ENCODE results near the gene EMP2.
A peak's percentile ranks its signal among the peaks of the same experiment; 100 is the strongest.
"Not testable (repeated sequence)": the region's sequence is repeated elsewhere in the genome, so short reads cannot be mapped to it uniquely, and the experiment has no call there.

Gene EMP2
- 0.98 to 3.5 (median 2.0) reads per million in 18 experiments for total RNA-seq

GRCh38 chr16:10579965-10580882 is at the start of gene EMP2:
TSS of gene EMP2 (minus strand) at chr16:10580598. CDS start at chr16:10547617, 32,981 bp downstream.
- DNase-seq = peak in 1 of 2 donors; percentile 11

GRCh38 chr16:10629592-10629963 is 49.2 kb upstream of the EMP2 start:
- DNase-seq = no peak

DNA sequence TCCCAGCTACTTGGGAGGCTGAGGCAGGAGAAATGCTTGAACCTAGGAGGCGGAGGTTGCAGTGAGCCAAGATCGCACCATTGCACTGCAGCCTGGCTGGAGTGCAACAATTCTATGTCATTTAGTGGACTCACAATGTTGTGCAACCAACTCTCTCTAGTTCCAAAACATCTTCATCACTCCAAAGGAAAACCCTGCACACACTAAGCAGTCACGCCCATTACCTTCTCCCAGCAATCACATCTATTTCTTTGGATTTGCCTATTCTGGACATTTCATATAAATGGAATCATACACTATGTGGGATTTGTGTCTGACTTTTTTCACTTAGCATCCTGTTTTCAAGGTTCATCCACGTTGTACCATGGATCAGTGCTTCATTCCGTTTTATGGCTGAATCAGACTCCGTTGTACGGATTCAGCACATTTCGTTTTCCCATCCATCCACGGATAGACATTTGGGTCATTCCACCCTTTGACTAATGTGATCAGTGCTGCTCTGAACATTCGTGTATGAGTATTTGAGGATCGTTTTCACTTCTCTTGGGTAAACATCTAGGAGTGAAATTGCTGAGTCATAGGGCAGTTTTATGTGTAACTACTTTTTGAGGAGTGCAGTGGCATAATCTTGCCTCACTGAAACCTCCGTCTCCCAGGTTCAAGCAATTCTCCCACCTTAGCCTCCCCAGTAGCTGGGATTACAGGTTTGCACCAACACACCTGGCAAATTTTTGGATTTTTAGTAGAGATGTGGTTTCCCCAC is 45.4 kb upstream of the EMP2 start:
- DNase-seq = peak; percentile 26 to 34

GRCh38 chr16:10624527-10624926 is 44.1 kb upstream of the EMP2 start:
- no peak for DNase-seq

GRCh38 chr16:10623059-10623458 is 42.7 kb upstream of the EMP2 start:
- no peak for DNase-seq

DNA sequence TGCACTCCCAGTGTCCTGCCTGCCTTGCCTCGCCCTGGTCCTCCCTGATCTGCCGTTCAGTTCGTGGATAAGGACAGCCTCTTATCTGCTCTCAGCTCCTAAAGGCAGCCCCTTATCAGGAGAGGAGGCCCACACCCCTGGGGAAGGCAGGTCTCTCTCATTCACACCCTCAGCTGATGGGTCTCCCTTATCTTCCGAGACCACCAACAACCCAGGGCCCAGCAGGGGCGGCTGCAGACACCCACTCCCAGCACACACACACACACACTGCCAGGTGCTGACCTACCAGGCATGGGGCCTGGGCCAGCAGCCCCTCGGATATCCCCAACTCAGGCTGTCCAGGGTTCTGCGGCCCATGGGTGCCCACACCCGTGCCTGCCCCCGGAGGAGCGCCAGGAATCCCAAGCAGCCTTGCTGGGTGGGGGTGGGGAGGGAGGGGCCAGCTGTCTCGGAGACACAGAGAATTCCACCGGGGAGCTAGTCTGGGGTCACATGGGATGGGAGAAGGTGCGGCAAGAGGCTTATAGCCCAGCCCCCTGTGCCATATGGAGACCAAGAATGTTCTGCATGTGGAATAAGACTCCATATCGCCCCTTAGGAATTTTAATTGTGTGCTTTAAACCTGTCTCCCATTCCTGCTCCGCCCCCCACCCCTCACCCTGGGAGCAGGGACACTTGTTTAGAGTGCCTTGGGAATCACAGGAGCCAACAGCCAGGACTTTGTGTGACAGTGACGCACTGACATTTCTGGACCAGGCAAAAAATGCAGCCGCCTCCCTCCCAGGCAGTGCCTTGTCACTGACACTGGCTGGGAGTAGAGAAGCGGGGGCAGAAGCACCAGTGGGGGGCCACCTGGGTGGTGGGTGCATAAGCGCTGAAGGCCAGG is 41.9 kb upstream of the EMP2 start:
- DNase-seq = no peak

GRCh38 chr16:10621216-10621949 is 41.0 kb upstream of the EMP2 start:
- not testable (repeated sequence) for DNase-seq

GRCh38 chr16:10620120-10620519 is 39.7 kb upstream of the EMP2 start:
- DNase-seq = no peak

DNA sequence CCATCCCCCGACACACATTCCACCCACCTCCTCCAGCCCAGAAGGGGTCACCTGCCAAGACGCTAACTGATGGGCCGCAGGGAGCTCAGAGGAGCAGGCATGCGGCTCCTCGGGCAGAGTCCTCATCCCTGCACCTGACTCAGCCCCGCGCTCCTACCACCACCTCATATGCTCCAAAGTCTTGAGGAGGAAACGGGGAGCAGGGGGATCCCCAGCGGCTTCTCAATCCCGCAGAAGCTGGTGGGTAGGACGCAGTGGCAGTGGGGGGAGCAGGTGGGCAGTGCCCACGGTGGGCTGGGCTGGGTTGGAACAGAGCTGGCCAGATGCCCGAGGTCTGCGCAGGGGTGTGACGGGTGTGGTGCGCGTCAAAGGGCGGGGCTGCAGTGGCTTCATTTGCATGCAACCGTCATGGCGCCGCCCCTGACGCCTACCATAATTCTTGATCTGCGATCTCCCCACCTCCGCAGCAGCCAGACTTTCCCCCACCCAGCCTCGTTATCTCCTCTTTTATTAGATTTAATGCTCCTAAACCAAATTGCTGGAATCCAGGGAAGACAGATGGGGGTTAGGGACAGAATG is 39.0 kb upstream of the EMP2 start:
- DNase-seq = peak in 1 of 2 donors; percentile 46

DNA sequence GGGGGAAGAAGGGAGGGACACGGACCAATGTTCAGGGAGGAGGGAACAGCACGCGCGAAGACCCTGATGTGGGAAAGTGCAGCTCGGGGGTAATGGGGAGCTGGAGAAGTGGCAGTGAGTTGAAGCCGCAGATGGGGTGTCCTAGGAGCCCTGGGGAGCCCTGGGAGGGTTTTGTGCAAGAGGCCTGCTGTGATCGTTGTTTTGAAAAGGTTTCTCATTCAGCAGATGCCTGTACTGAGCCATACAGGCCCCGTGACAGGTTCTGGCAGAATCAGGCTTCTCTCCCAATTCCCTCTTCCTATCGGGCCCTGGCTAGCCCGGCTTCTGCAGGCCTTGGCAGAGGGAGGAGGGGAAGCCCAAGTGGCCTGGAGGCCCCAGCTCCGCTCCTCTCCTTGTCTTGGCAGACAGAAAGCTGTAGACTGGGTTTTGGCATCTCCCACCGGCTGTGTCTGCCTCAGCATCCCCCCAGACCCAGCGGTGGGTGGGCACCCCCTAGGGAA is 38.4 kb upstream of the EMP2 start:
- no peak for DNase-seq

DNA sequence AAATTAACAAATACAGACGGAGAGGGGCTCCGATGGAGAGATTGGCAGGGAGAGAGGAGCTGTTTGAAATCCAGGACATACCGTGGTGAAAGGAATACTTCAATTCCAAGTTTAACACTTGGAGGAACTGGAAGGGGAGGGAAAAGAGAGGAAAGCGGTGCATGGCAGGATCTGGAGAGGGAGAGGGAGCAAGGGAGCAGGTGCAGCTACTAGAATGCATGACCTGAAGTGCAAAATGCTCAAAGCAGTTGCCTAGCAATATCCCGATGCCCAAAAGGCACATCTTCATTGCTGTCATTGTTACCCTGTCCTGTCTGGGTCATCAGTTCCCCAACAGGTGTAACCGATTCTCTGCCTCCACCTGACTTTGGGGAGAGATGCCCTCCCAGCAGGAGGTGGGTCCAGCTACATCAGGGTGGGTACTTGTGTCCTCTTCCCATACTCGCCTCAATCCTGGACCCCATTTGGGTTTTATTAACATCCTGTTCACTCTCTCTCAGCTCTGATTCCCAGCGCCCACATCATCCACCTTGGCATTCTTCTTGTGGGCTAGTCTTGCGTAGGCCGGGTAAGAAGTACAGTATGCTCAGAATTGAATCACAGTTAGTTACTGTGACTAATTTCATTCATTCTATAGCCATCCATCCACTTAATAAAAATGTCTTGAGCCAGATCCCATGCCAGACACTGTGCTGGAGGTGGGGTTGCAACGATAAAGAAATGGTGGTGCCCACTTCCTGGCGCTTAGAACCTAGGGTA is 37.4 kb upstream of the EMP2 start:
- no peak for DNase-seq

- no peak for DNase-seq
Observed at GRCh38 chr16:10616756-10617640, 36.6 kb upstream of the EMP2 start.

DNA sequence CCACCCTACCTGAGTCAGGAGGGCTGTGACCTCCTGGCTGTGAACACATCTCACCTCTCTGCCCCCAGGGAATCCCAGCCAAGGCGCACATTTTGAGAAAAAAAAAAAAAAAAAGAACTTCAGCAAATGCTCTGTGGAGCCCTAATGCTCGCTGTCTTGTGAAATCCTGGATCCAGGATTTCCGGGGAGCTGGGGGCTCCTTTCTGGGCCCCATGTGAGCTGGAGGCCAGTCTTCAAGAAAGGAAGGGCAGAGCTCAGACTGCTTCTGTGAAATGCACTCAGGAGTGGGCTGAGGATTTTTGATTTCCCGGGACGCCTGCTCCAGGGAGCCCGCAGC is 36.0 kb upstream of the EMP2 start:
- DNase-seq = no peak

DNA sequence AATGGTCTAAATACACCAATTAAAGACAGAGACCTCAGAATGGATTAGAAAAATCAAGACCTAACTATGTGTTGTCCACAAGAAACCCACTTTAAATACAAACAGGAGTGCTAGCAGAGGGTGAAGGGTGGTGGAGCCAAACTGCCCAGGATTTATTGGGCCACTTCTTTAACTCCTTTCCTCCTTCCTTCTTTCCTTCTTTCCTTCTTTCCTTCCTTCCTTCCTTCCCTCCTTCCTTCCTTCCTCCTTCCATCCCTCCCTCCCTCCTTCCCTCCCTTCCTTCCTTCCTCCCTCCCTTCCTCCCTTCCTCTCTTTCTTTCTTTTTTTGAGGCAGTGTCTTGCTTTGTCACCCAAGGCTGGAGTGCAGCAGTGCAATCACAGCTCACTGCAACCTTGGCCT is 34.3 kb upstream of the EMP2 start:
- no peak for DNase-seq

DNA sequence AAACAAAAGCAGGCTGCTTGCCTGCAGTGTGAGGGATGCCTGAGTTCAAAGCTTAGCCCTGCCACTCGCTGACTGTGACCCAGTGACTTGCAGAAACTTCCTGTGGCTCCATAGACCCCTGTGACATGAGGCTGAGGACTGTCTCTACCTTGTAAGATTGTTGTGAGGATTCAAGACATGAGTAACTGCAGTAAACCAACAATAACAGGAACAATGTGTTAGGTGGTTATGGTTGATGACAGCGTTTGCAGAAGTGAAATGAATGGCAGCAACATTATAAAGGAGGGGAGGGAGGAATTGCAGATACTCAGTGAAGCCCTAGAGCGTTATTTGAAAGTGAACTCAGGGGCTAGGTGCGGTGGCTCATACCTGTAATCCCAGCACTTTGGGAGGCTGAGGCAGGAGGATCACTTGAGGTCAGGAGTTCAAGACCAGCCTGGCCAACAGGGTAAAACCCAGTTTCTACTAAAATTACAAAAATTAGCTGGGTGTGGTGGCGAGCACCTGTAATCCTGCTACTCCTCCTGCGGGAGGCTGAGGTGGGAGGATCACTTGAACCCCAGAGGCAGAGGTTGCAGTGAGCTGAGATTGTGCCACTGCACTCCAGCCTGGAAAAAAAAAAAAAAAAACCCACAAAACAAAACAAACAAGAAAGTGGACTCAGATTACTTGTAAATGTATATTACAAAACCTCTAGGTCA is 33.5 kb upstream of the EMP2 start:
- peak; percentile 35 to 40 for DNase-seq

DNA sequence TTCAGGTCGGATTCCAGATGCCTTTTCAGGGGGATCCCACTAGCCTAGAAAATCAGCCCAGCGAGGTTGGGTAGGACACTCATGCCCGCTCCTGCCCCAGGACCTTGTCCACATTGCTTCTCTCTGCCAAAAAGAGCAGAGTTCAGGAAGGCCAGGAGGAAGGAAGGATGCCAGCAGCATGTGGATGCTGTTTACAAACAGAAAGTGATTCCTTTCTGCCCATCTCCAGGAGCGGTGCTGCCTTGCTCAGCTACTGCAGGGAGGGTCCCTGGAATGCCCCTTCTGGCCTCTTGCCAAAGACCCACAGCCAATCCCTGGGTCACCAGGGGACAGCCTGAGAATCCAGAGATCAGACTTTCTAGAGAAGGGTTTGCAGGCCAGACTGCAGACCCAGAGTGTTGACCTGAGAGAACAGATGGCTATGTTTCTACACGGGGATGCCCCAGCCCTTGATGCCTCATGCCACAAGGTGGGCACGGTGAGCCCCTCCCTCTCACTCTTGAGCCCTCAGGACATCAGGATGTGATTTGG is 32.3 kb upstream of the EMP2 start:
- no peak for DNase-seq

- peak in 1 of 2 donors; percentile 1 for DNase-seq
Observed at GRCh38 chr16:10611825-10612342, 31.5 kb upstream of the EMP2 start.

DNA sequence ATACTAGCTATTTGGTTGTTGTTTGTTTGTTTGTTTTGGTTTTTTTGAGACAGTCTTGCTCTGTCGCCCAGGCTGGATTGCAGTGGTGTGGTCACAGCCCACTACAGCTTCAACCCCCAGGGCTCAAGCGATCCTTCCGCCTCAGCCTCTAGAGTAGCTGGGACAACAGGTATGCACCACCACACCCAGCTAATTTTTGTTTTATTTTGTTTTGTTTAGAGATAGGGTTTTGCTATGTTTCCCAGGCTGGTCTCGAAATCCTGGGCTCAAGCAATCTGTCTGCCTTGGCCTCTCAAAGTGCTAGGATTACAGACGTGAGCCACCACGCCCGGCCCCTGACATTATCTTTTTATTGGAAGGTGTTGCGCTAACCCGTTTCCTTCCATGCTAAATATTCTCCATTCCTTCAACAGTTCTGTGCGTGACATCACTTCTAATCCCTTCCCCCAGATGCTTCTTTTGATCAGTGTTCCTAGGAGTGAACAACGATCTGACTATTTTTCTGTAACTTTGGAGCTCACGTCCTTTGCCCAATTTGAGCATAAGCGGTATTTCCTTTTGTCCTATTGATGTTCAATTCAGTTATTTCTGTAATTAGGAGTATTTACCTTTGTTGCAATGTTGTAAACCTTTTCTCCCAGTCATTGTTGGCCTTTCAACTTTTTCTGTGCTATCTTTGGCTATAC is 30.2 kb upstream of the EMP2 start:
- no peak for DNase-seq
